Esophagus muscularis mucosa (tissue), 3 donors: ENCODE results near the gene HSPB2.

Experiments
- POLR2A ChIP-seq: fragments of 450-650 bp; IDR thresholded peaks from one replicate; pipeline ENCODE4 v1.6.1; 2017; ENCODE audit warnings: antibody characterized with exemption, moderate library complexity, mild to moderate bottlenecking, low read depth
- POLR2AphosphoS5 ChIP-seq, 2 donors: sonication (generic); formaldehyde crosslinking; IDR thresholded peaks; one replicate each; pipeline ENCODE4 v1.6.1; 2017; ENCODE audit warnings: antibody characterized with exemption in 2 of 2
- TF ChIP-seq, protein P1 (sequence below), 3 experiments: fragments of 200-600 bp in 2 of 3; fragments of 450-650 bp in 1 of 3; sonication (generic) in 2 of 3; IDR thresholded peaks; one replicate each; pipeline ENCODE4 v1.5.1; 2017 to 2019; ENCODE audit warnings: antibody characterized with exemption in 3 of 3, mild to moderate bottlenecking in 2 of 3, moderate library complexity in 1 of 3

DNA sequence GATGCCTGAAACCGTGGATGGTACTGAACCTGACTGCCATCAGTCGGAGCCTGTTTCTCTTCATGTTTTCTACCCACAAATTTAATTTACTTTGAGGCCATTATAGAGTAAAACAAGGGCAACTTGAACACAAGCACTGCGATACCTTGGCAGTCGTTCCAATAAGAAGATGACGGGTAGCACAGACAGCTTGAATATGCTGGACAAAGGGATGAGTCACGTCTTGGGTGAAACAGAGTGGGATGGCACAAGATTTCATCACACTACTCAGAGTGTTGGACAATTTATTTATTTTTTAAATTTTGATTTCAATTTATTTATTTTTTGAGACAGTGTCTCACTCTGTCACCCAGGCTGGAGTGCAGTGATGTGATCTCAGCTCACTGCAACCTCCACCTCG lies 30.3 kb downstream of the HSPB2 start:
- TF ChIP-seq, protein P1, sequence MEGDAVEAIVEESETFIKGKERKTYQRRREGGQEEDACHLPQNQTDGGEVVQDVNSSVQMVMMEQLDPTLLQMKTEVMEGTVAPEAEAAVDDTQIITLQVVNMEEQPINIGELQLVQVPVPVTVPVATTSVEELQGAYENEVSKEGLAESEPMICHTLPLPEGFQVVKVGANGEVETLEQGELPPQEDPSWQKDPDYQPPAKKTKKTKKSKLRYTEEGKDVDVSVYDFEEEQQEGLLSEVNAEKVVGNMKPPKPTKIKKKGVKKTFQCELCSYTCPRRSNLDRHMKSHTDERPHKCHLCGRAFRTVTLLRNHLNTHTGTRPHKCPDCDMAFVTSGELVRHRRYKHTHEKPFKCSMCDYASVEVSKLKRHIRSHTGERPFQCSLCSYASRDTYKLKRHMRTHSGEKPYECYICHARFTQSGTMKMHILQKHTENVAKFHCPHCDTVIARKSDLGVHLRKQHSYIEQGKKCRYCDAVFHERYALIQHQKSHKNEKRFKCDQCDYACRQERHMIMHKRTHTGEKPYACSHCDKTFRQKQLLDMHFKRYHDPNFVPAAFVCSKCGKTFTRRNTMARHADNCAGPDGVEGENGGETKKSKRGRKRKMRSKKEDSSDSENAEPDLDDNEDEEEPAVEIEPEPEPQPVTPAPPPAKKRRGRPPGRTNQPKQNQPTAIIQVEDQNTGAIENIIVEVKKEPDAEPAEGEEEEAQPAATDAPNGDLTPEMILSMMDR (IDR thresholded peaks at IDR 0.05): no peak
- TF ChIP-seq POLR2A: no peak
- no peak for TF ChIP-seq POLR2AphosphoS5 (IDR thresholded peaks at IDR 0.05)
